Activated T-cell treated with anti-CD3 and anti-CD28 coated beads, Interleukin-2, amount 50 U/mL, for 24 hours (primary cell): ENCODE results near the gene CACNA1G.

Source experiments
- DNase-seq: peaks from one replicate; pipeline ENCODE4 v3.0.0-alpha.2; 2020
- H3K27ac Mint-ChIP-seq: 2 replicates; pipeline ENCODE4 v1.8.0; 2020; ENCODE audit warnings: mild to moderate bottlenecking, mixed read lengths
- H3K27me3 Mint-ChIP-seq: 2 replicates; pipeline ENCODE4 v1.8.0; 2020; ENCODE audit warnings: mixed read lengths
- H3K36me3 Mint-ChIP-seq: 2 replicates; pipeline ENCODE4 v1.8.0; 2020; ENCODE audit warnings: low read depth, mixed read lengths
- H3K4me1 Mint-ChIP-seq: 2 replicates; pipeline ENCODE4 v1.8.0; 2020; ENCODE audit warnings: low read depth, mixed read lengths
- H3K4me3 Mint-ChIP-seq: 2 replicates; pipeline ENCODE4 v1.8.0; 2020; ENCODE audit warnings: mild to moderate bottlenecking, moderate library complexity, mixed read lengths
- H3K9me3 Mint-ChIP-seq: 2 replicates; pipeline ENCODE4 v1.8.0; 2020; ENCODE audit warnings: mixed read lengths

Gene CACNA1G

GRCh38 chr17:50590946-50591737, 30.6 kb downstream of the CACNA1G start:
- Mint-ChIP-seq H3K9me3 (no peaks in the 10 kb centered on the region), H3K27ac (no peak overlapping the region), H3K4me1 (no peaks in the 10 kb centered on the region), H3K27me3 (no peaks in the 10 kb centered on the region), H3K4me3 (no peak overlapping the region), H3K36me3 (no peaks in the 10 kb centered on the region)
- no peak for DNase-seq

GRCh38 chr17:50593321-50593720, 32.8 kb downstream of the CACNA1G start:
- H3K4me3 Mint-ChIP-seq: no peak overlapping the region
- no peaks in the 10 kb centered on the region for H3K9me3 Mint-ChIP-seq
- no peak for DNase-seq
- no peaks in the 10 kb centered on the region for H3K36me3 Mint-ChIP-seq
- H3K27me3 Mint-ChIP-seq: no peaks in the 10 kb centered on the region
- no peak overlapping the region for H3K27ac Mint-ChIP-seq
- no peaks in the 10 kb centered on the region for H3K4me1 Mint-ChIP-seq

- Mint-ChIP-seq H3K4me3 (no peak overlapping the region), H3K27me3 (no peaks in the 10 kb centered on the region), H3K27ac (no peak overlapping the region), H3K9me3 (no peaks in the 10 kb centered on the region), H3K4me1 (no peaks in the 10 kb centered on the region), H3K36me3 (no peaks in the 10 kb centered on the region)
- no peak for DNase-seq
Observed at GRCh38 chr17:50594128-50594823, 33.8 kb downstream of the CACNA1G start.

- DNase-seq: no peak
- H3K27me3 Mint-ChIP-seq: no peaks in the 10 kb centered on the region
- no peaks in the 10 kb centered on the region for H3K9me3 Mint-ChIP-seq
- H3K27ac Mint-ChIP-seq: no peak overlapping the region
- no peaks in the 10 kb centered on the region for H3K36me3 Mint-ChIP-seq
- H3K4me3 Mint-ChIP-seq: no peak overlapping the region
- no peaks in the 10 kb centered on the region for H3K4me1 Mint-ChIP-seq
Observed at GRCh38 chr17:50594892-50595291, 34.4 kb downstream of the CACNA1G start.

- DNase-seq: no peak
- Mint-ChIP-seq H3K9me3 (no peaks in the 10 kb centered on the region), H3K4me1 (no peaks in the 10 kb centered on the region), H3K36me3 (no peaks in the 10 kb centered on the region), H3K27ac (no peak overlapping the region), H3K27me3 (no peaks in the 10 kb centered on the region), H3K4me3 (no peak overlapping the region)
Observed at GRCh38 chr17:50596191-50597037, 35.9 kb downstream of the CACNA1G start.

- Mint-ChIP-seq H3K4me3 (no peak overlapping the region), H3K36me3 (no peaks in the 10 kb centered on the region), H3K27me3 (peaks cover 16% of the 10 kb centered on the region), H3K4me1 (no peaks in the 10 kb centered on the region), H3K9me3 (no peaks in the 10 kb centered on the region), H3K27ac (no peak overlapping the region)
- no peak for DNase-seq
Observed at GRCh38 chr17:50598487-50598886, 38.0 kb downstream of the CACNA1G start.

- no peaks in the 10 kb centered on the region for H3K36me3 Mint-ChIP-seq
- no peak for DNase-seq
- peaks cover 20% of the 10 kb centered on the region for H3K27me3 Mint-ChIP-seq
Observed at GRCh38 chr17:50599606-50600005, 39.1 kb downstream of the CACNA1G start.

GRCh38 chr17:50601823-50602375, 41.4 kb downstream of the CACNA1G start:
- peaks cover 33% of the 10 kb centered on the region for H3K27me3 Mint-ChIP-seq
- no peak overlapping the region for H3K4me3 Mint-ChIP-seq
- DNase-seq: no peak
- H3K36me3 Mint-ChIP-seq: no peaks in the 10 kb centered on the region
- no peak overlapping the region for H3K27ac Mint-ChIP-seq
- H3K9me3 Mint-ChIP-seq: no peaks in the 10 kb centered on the region
- H3K4me1 Mint-ChIP-seq: no peaks in the 10 kb centered on the region

More at GRCh38 chr17:50599606-50600005, 39.1 kb downstream of the CACNA1G start:
- Mint-ChIP-seq H3K4me1 (no peaks in the 10 kb centered on the region), H3K9me3 (no peaks in the 10 kb centered on the region), H3K27ac (no peak overlapping the region), H3K4me3 (no peak overlapping the region)

GRCh38 chr17:50602836-50603235, 42.3 kb downstream of the CACNA1G start:
- Mint-ChIP-seq H3K27me3 (peaks cover 37% of the 10 kb centered on the region), H3K27ac (no peak overlapping the region)

GRCh38 chr17:50603340-50603739, 42.8 kb downstream of the CACNA1G start:
- H3K27me3 Mint-ChIP-seq: peaks cover 38% of the 10 kb centered on the region
- H3K27ac Mint-ChIP-seq: no peak overlapping the region
- H3K9me3 Mint-ChIP-seq: no peaks in the 10 kb centered on the region
- no peaks in the 10 kb centered on the region for H3K36me3 Mint-ChIP-seq
- no peak overlapping the region for H3K4me3 Mint-ChIP-seq
- no peaks in the 10 kb centered on the region for H3K4me1 Mint-ChIP-seq
- no peak for DNase-seq

More at GRCh38 chr17:50602836-50603235, 42.3 kb downstream of the CACNA1G start:
- H3K4me1 Mint-ChIP-seq: no peaks in the 10 kb centered on the region
- H3K4me3 Mint-ChIP-seq: no peak overlapping the region
- no peaks in the 10 kb centered on the region for H3K36me3 Mint-ChIP-seq
- no peak for DNase-seq
- H3K9me3 Mint-ChIP-seq: no peaks in the 10 kb centered on the region

- H3K4me1 Mint-ChIP-seq: no peaks in the 10 kb centered on the region
- no peaks in the 10 kb centered on the region for H3K9me3 Mint-ChIP-seq
- H3K4me3 Mint-ChIP-seq: no peak overlapping the region
- no peak overlapping the region for H3K27ac Mint-ChIP-seq
- H3K36me3 Mint-ChIP-seq: no peaks in the 10 kb centered on the region
- peaks cover 38% of the 10 kb centered on the region for H3K27me3 Mint-ChIP-seq
- no peak for DNase-seq
Observed at GRCh38 chr17:50604513-50604912, 44.0 kb downstream of the CACNA1G start.

- Mint-ChIP-seq H3K27me3 (peaks cover 45% of the 10 kb centered on the region), H3K4me1 (no peaks in the 10 kb centered on the region), H3K36me3 (no peaks in the 10 kb centered on the region), H3K27ac (no peak overlapping the region), H3K4me3 (no peak overlapping the region), H3K9me3 (no peaks in the 10 kb centered on the region)
- no peak for DNase-seq
Observed at GRCh38 chr17:50605429-50605828, 44.9 kb downstream of the CACNA1G start.

GRCh38 chr17:50607522-50608175, 47.1 kb downstream of the CACNA1G start:
- Mint-ChIP-seq H3K27me3 (peaks cover 35% of the 10 kb centered on the region), H3K4me3 (no peak overlapping the region), H3K4me1 (no peaks in the 10 kb centered on the region), H3K27ac (no peak overlapping the region), H3K36me3 (no peaks in the 10 kb centered on the region), H3K9me3 (no peaks in the 10 kb centered on the region)
- DNase-seq: no peak
